GM12875 (cell line): ENCODE results near the gene MYOF.

Experiments used
- H3K4me3 ChIP-seq: one replicate; pipeline ENCODE4 v1.5.1; 2011; ENCODE audit warnings: low read depth, low read length, control low read depth
- CTCF ChIP-seq: IDR thresholded peaks from 2 replicates; pipeline ENCODE4 v1.5.1; 2011; ENCODE audit warnings: low read depth, mild to moderate bottlenecking, control low read depth, inconsistent platforms, low read length, moderate library complexity, borderline replicate concordance; ENCODE audit not compliant: insufficient read depth

The MYOF gene

GRCh38 chr10:93378997-93379730 lies 103.0 kb downstream of the MYOF start:
- H3K4me3 ChIP-seq, result no peak overlapping the region
- TF ChIP-seq CTCF, result no peak

DNA sequence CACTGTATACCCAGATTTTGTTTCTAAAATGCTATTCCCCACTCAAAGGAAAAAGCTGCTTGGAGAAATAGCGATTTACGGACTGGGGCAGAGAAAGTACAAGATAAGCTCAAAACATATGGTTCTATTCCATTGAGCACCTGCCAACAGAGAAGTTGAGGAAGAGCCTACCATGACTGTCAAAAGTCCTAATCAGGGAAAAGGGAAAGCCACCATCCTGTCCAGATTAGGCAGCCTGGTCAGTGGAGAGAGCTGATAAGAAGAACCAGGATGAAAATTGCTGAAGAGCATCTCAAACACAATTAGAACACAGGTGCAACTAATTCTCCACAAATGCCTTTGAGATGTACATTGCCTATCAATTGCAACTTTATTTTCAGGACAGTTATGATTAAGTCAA lies 104.1 kb downstream of the MYOF start:
- no peak for TF ChIP-seq CTCF
- no peak overlapping the region for H3K4me3 ChIP-seq

DNA sequence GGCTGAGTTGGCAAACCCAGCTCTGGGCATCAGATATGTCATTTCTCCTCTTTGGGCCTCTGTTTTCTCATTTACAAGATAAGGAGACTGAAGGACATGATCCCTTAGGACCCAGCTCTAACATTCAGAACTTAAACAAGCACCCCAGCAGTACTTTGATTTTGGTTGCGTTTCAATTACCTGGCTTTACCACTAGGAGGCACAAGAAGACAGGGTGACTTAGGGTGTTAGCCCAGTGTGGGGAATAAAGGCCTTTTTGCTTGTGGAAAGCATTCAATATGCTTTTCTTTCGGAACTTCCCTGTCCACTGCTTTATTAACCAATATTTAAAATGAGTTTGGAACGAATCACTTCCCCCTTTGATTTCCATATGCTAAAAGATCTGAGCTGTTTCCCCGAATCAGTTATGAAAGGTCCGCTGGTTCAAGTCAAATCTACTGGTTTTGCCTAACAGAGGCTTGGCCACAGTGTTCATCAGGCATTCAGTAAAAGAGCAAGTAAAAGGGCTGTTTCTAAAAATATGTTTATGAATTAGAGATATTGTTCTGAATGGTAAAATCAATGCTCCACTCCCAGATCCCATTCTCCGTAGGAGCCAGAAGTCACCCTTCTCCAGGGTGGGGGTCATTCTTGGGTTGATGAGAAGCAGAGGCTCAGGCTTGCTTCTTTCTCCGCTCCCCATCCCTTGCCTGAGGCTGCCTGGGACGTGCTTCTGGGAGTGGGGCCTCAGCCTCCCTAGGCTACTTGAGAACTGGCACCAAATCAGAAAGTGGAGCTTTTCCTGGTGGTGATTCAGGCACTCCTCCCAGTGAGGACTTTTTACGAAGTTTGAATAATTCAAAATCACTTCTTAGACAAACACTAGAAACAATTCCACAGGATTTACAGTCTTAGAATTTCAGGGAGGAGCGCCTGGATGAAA lies 105.5 kb downstream of the MYOF start:
- no peak overlapping the region for H3K4me3 ChIP-seq

DNA sequence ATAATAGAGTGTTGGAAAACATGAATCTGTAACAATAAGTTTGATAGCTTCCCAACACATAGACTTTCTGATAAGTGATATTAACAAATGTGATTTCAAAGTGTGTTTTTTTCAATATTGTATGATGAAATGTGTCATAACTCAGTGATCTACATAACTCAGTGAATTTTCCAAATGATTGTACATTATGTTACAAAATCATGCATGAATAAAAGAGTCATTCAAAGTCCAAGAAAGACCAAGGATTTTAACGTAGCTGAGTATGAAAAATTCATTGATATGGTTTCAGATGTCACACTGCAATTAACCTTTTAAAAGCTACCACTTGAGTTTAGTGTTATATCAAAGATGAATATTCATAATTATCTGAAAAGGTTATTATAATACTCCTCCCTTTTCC lies 111.2 kb downstream of the MYOF start:
- no peak for TF ChIP-seq CTCF
- H3K4me3 ChIP-seq, result no peak overlapping the region

More for the DNA sequence above, 105.5 kb downstream of the MYOF start:
- TF ChIP-seq CTCF, result peak; percentile 64

DNA sequence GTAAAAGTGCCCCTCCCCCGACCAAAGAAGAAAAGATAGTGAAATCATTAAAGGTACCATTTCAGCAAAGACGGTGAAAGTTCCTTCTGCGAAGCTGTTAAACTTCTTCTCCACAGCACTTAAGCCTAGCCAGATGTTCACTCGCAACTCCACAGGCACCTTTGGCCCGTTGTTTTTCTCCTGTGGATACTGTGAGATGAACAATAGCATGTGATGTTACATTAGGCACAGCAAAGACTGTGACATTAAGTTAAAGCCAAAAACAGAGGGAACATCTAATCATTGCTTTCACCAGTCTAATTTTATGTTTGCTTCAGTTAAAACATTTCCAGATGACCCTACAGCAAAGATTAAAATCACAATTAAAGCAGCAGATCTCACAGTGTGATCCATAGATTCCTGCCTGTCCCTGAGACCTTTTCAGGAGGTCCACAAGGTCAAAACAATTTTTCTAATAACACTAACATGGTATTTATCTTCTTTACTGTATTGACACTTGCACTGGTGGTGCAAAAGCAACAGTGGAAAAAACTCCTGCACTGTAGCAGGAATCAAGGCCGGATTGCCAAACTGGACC lies 112.5 kb downstream of the MYOF start:
- no peak for TF ChIP-seq CTCF
- no peak overlapping the region for H3K4me3 ChIP-seq

GRCh38 chr10:93368210-93368609 lies 113.9 kb downstream of the MYOF start:
- TF ChIP-seq CTCF, result no peak
- H3K4me3 ChIP-seq, result no peak overlapping the region
